Activated naive CD4-positive, alpha-beta T cell treated with anti-CD3 and anti-CD28 coated beads, Interleukin-2, amount 50 U/mL, for 24 hours (primary cell): Measurements from ENCODE around the gene H2BK1.

Experiments used
- H3K27ac Mint-ChIP-seq: one replicate; pipeline ENCODE4 v1.8.0; 2021; ENCODE audit warnings: mild to moderate bottlenecking, mixed read lengths
- H3K27me3 Mint-ChIP-seq: one replicate; pipeline ENCODE4 v1.8.0; 2021; ENCODE audit warnings: mixed read lengths
- H3K36me3 Mint-ChIP-seq: one replicate; pipeline ENCODE4 v1.8.0; 2021; ENCODE audit warnings: mixed read lengths
- H3K4me1 Mint-ChIP-seq: one replicate; pipeline ENCODE4 v1.8.0; 2021; ENCODE audit warnings: mixed read lengths
- H3K4me3 Mint-ChIP-seq: one replicate; pipeline ENCODE4 v1.8.0; 2021; ENCODE audit warnings: mild to moderate bottlenecking, mixed read lengths
- H3K9me3 Mint-ChIP-seq: one replicate; pipeline ENCODE4 v1.8.0; 2021; ENCODE audit warnings: mixed read lengths

The H2BK1 gene

DNA sequence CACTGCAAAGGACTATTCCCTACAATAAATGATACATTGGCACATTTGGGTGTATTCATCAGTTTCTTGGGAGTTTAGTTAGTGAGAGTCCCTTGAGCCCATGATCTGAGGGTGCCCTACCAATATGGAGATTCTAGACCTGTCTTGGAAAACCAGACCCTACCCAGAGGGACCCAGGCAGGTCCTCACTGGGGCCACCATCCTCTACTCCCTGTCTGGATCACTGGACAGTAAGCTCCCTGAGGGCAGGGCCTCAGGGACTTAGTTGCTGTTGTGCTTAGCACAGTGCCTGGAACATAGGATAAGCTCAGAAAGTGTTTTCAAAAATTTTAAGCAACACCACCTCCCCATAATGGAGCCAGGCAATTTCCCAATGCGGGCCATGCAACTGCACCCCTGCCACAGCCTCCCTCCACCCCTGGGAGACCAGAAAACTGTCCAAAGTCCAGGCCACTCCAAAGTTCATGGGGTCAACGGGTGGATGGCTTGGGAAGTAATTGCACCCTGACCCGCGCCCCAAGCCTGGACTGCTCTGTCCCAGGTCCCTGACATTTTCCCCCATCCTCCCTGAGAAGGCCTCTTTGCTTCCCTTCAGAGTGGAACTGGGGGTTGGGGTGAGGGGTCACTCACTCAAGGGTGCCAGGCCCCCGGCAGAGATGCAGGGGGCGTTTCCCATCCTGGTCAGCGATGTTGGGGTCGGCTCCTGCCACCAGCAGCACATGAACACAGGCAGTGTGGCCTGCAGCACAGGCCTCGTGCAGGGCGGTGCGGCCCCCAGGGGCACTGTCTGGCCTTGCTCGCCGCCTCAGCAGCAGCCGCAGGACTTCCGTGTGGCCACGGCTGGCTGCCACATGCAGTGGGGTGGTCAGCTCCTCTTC lies 24.3 kb downstream of the H2BK1 start:
- Mint-ChIP-seq H3K36me3 (no peaks in the 10 kb centered on the region), H3K4me3 (no peak overlapping the region), H3K27ac (no peak overlapping the region), H3K27me3 (peaks cover 2% of the 10 kb centered on the region), H3K9me3 (no peaks in the 10 kb centered on the region), H3K4me1 (no peaks in the 10 kb centered on the region)

DNA sequence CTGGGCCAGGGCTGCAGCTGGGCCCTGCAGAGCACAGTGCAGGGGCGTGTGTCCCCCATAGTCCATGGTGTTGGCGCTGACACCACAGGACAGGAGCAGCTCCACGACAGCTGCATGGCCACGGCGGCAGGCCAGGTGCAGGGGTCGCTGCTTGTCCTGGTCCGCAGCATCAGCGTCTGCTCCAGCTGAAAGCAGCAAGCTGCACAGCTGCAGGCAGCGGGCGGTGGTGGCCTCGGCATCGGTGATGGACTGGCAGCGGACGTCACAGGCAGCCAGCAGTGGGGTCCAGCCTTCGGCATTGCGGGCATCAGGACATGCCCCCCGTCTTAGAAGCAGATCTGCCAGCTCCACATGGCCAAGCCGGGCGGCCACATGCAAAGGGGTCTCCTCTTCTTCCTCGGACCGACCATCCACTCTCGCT lies 29.3 kb downstream of the H2BK1 start:
- Mint-ChIP-seq H3K4me3 (no peak overlapping the region), H3K9me3 (no peaks in the 10 kb centered on the region), H3K36me3 (no peaks in the 10 kb centered on the region), H3K4me1 (no peaks in the 10 kb centered on the region), H3K27me3 (peaks cover 1% of the 10 kb centered on the region), H3K27ac (no peak overlapping the region)

DNA sequence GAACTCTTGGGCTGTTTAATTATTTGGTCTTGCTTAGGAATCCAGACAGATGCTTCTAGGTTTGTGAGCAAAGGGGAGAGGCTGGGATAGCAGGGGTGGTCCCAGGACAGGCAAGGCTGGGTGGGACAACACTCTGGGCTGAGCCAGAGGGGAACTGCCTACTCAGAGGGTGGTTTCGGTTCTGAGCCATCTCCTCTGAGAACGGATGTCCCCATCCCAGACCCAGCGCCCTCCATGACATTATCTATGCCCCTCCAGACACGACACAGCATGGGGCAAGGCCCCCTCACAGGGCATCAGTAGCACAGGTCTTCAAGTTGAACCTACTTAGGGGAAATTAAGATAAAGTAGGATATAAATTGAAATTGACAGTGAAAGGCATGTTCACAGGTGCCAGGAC lies 30.3 kb downstream of the H2BK1 start:
- peaks cover 1% of the 10 kb centered on the region for H3K27me3 Mint-ChIP-seq
- no peaks in the 10 kb centered on the region for H3K4me1 Mint-ChIP-seq
- no peaks in the 10 kb centered on the region for H3K9me3 Mint-ChIP-seq
- H3K4me3 Mint-ChIP-seq = no peak overlapping the region
- no peaks in the 10 kb centered on the region for H3K36me3 Mint-ChIP-seq
- H3K27ac Mint-ChIP-seq = no peak overlapping the region

DNA sequence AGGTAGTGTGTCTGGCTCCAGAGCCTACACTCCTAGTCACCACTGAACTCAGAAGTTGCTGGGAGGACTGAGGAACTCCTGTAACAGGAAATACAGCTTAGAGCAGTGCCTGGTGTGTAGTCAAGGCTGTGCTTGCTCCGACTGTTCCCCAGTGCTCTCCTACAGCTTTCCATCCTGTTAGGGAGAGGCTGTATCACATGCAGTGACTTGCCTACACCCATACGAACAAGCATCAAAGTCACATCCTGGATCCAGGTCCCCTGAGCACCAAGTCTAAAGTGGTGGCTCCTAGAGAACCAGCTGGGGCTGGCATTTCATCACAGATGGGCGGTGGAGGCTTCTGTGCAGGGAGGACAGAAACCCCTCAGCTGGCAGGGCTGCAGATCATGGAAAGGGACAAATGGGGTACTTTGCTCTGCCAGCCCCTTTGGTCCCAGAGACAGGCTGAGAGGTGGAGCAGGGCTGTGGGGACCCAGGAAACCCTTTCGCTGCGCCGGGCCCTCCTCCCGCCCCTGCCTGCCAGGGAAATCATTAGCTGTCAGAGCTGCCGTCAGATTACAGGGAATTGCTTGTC lies 30.9 kb downstream of the H2BK1 start:
- Mint-ChIP-seq H3K4me3 (no peak overlapping the region), H3K4me1 (no peaks in the 10 kb centered on the region), H3K36me3 (no peaks in the 10 kb centered on the region), H3K9me3 (no peaks in the 10 kb centered on the region), H3K27me3 (peaks cover 1% of the 10 kb centered on the region), H3K27ac (no peak overlapping the region)

DNA sequence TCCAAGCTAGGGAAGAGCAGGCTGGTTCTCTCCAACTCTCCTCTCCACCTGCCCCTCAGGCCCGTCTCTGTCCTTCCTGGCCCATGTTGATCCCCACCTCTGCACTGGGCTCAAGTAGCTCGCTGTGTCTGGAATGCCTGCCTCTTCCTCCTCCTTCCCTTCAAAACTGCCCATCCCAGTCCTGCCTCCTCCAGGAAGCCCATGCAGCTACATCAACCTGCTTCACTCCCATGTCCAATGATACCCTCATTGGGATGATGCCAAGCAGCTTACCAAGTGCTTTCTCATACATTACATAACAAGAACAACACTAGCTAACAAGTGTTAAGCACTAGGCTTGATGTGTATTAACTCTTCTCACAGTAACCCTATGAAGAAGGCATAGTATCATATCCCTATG lies 31.5 kb downstream of the H2BK1 start:
- no peaks in the 10 kb centered on the region for H3K36me3 Mint-ChIP-seq
- H3K27me3 Mint-ChIP-seq = peaks cover 1% of the 10 kb centered on the region
- H3K4me1 Mint-ChIP-seq = no peaks in the 10 kb centered on the region
- no peak overlapping the region for H3K4me3 Mint-ChIP-seq
- no peaks in the 10 kb centered on the region for H3K9me3 Mint-ChIP-seq
- no peak overlapping the region for H3K27ac Mint-ChIP-seq

DNA sequence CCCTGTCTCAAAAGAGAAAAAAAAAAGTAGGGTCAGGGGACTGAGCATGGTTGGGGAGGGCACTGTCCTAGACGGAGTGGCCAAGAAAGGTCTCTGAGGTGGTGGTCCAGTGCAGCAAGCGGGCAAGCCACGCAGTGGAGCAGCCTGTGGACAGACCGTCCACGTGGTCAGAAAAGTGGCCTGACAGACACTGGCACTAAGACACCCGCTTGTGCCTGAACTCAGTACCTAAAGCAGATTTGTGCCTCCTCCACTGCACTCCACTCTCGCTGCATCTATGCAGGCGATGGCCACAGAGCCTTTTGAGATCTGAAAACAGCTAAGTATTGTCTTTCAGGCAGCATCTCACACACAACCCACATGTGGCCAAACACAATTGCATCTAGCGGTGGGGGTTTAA lies 32.1 kb downstream of the H2BK1 start:
- Mint-ChIP-seq H3K9me3 (no peaks in the 10 kb centered on the region), H3K27me3 (peaks cover 6% of the 10 kb centered on the region), H3K27ac (no peak overlapping the region)

DNA sequence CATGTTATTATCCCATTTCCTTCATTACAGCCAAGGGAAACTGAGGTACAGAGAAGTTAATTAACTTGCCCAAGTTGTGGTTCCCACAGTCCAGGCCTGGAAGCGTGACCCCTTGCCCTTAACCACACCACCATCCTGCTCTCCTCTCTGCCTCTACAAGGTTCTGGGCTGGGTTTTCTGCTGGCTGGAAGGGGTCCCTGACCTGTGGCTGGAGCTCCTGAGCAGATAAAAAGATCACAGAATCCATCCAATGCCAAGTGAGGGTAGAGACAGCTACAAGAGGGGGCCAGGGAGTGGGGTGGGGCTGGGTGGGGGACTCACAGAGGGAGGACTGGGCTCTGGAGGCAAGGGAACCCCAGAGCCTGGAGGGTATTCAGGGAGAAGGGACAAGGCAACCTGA lies 33.0 kb downstream of the H2BK1 start:
- Mint-ChIP-seq H3K36me3 (no peaks in the 10 kb centered on the region), H3K27ac (no peak overlapping the region), H3K9me3 (no peaks in the 10 kb centered on the region), H3K4me3 (no peak overlapping the region), H3K4me1 (peaks cover 7% of the 10 kb centered on the region), H3K27me3 (peaks cover 13% of the 10 kb centered on the region)

More for the DNA sequence above, 32.1 kb downstream of the H2BK1 start:
- H3K4me1 Mint-ChIP-seq = no peaks in the 10 kb centered on the region
- H3K4me3 Mint-ChIP-seq = no peak overlapping the region
- no peaks in the 10 kb centered on the region for H3K36me3 Mint-ChIP-seq

DNA sequence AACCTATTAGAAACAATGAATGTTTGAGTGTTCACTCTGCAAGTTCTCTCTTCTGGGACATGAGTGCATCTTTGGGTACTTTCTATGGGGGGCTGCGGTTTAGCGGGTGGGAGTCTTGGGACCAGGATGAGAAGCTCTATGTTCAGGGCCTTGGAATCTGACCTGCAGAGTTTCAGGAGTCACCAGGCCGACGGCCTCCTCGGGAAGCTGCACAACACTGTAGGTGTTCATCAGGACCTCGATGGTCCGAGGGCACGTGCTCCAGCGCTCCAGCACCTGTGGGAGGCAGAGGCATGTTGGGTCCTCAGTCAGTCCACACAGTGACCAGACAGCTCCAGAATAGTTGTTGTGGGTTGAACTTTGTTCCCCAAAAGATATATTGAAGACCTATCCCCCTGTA lies 33.9 kb downstream of the H2BK1 start:
- Mint-ChIP-seq H3K27ac (no peak overlapping the region), H3K27me3 (peaks cover 14% of the 10 kb centered on the region), H3K4me1 (peaks cover 9% of the 10 kb centered on the region), H3K4me3 (no peak overlapping the region), H3K9me3 (no peaks in the 10 kb centered on the region), H3K36me3 (no peaks in the 10 kb centered on the region)

DNA sequence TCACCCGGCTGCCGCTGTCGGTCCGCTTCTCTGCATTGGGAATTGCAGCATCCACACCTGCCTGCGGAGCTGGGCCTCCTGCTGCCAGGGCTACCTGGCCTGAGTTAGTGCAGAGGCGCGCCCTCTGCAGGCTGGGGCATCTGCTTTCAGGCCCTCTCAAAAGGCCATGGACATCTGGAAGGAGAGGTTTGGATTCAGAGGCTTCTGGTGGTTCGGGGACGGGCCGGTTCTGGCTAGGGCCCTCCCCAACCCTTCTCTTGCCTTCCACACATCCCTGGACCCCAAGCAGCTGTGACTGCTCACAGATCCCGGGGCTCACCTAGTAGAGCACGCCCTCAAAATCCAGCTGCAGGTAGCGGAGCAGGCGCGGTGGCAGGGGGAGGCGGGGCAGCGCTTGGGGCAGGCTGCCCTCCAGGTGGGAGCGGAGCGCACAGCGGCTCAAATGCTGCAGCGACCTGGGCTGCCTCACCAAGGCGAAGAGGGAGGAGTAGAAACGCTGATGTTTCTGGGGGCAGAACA lies 34.4 kb downstream of the H2BK1 start:
- no peak overlapping the region for H3K27ac Mint-ChIP-seq
- peaks cover 14% of the 10 kb centered on the region for H3K27me3 Mint-ChIP-seq

DNA sequence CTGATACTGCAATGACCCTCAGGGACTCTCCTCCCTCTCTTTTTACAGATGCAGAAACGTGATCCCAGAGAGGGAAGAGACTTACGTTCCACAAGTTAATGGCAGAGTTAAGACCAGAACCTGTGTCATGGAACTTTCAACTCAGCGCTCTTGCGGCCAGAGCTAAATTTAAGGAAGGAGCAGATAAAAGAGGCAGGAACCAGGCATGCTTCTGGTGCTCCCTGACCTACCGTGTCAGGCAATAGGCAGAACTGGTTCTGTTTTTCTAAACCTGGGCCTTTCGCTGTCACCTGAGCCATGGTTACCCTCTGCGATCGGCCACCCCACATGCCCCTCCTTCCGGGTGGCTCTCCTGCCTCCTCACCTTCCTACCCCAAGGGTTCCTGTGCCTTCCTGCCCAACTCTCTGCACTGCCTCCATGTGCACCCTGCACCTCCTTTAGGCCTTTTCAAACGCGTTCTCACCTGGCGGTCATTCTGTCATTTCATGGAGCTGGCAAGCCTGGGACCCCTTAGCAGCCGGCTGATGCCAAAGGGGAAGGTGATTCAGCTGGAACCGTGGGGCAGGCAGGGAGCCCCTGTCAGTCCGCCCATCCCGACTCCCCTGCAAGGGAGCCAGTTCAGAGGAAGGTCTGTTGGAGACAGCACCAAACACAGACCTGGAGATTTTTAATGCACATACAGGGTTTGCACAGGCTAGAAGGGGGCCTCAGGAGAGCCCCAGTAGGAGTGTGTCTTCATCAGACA lies 35.1 kb downstream of the H2BK1 start:
- H3K27me3 Mint-ChIP-seq = peaks cover 14% of the 10 kb centered on the region

More for the DNA sequence above, 34.4 kb downstream of the H2BK1 start:
- no peak overlapping the region for H3K4me3 Mint-ChIP-seq
- peaks cover 9% of the 10 kb centered on the region for H3K4me1 Mint-ChIP-seq
- H3K36me3 Mint-ChIP-seq = no peaks in the 10 kb centered on the region
- no peaks in the 10 kb centered on the region for H3K9me3 Mint-ChIP-seq

DNA sequence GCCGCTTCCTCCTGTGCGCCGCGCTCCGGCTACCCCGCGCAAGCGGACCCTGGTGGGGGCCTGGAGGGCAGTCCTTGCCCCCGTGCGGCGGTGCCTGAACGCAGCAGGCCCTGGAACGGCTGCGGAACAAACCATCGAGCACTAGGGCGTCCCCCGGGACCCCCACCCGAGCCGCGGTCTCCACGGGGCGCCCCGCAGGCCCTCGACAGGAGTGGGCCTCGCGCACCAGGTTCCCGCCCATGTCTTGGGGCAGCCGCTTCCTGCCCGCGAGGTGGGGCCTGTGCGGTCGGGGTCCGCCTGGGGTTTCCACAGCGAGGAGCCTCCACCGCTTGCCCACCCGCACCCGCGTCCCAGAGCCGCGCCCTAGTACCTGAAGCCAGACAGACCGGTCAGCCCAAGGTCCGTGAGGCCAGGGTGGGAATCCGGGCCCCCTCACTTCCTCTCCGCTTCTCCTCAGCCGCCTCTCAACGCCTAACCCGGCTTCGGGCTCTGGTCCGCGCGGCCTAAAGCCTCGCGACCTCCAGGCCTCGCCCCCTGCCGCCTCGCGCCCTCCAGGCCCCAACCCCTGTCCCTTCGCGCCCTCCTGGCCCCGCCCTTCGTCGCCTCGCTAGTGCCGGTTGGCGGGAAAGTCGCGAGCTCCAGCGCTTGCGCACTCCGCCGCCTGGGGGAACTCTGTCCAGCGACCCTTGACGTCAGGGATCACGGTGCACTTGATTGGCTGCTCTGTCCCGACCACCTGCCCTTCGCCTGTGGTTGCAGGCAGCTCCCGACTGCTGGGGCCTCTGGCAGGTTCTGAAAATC lies 35.8 kb downstream of the H2BK1 start:
- Mint-ChIP-seq H3K27me3 (peaks cover 21% of the 10 kb centered on the region), H3K9me3 (no peaks in the 10 kb centered on the region), H3K27ac (no peak overlapping the region), H3K4me3 (no peak overlapping the region), H3K4me1 (peaks cover 9% of the 10 kb centered on the region), H3K36me3 (no peaks in the 10 kb centered on the region)

More for the DNA sequence above, 35.1 kb downstream of the H2BK1 start:
- Mint-ChIP-seq H3K9me3 (no peaks in the 10 kb centered on the region), H3K27ac (no peak overlapping the region), H3K4me3 (no peak overlapping the region), H3K4me1 (peaks cover 9% of the 10 kb centered on the region), H3K36me3 (no peaks in the 10 kb centered on the region)

DNA sequence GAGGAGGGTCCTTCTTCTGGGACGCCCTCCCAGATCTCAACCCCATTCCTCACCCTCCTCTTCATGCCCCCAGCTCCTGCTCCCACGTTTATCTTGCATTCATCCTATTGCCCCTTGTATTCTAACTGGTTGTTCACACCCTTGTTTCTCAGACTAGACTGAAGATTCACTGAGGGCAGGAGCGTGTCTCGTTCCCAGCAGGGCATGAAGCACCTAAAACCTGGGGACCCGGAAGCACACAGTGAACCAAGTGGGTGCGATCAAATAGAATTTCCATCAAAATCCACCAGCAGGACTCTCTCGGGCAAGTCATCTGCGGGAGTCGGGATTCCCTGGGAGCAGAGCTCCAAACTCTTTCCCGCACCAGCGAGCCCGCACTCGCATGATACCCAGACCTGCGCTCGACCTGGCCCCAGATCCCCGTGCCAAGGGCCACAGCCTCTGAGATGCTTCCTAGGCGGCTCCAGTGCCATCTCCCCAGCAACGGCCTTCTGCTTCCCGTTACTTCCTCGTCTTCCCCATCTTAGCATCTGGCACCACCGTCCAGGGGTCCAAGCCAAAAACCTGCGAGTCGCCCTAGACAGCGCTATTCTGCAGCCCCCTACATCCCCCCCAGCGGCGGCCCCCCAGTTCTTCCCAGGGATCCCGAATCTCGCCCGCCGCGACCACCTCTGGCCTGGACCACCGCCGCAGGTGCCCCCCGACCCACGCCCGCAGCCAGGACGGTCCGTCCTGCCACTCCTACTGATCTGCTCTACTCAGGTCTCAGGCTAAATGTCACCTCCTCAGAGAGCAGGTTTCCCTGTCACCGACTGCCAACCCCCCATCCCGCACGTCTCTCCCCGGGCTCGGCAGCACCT lies 36.7 kb downstream of the H2BK1 start:
- H3K4me3 Mint-ChIP-seq = no peak overlapping the region
- H3K9me3 Mint-ChIP-seq = no peaks in the 10 kb centered on the region
- no peaks in the 10 kb centered on the region for H3K36me3 Mint-ChIP-seq

DNA sequence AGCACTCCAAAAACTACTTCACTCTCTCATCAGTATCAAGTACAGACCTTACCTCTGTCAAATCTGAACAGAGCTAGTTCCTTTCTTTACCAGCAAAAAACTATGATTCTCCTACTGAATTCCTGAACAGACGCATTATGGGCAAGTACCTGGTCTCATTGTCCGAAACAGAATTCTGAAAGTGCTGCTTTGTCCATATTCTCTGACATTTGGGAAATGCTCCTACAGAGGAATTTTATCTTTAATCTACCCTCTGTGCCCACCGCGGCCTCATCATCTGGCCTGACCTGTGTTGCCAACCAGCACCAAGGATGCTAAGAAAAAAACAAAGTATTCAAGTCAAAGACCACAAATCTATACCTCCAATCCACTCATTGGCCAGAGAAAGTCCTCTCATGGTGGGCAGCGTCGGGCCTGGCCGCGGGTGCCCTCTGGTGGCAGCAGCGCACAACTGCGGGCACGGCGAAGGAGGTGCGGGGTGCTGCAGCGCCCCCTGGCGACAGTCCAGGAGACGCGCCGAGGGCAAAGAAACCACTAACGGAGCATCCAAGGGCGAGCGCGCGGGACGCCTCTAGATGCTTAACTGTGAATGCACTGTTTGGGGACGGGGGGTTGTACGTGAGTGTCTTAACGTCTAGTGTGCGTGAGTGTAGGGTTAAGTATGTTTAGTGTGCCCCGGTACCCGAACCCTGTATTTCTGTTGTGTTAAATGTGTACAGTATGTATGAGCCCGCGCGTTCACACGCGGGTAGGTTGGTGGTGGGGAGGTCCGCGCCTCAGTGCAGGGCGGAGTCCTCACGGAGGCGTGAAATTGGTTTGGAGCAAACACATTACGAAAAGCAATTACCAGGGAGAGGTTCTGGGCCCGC lies 37.8 kb downstream of the H2BK1 start:
- Mint-ChIP-seq H3K36me3 (no peaks in the 10 kb centered on the region), H3K27ac (no peak overlapping the region), H3K27me3 (peaks cover 32% of the 10 kb centered on the region), H3K4me3 (no peak overlapping the region), H3K9me3 (no peaks in the 10 kb centered on the region), H3K4me1 (peaks cover 15% of the 10 kb centered on the region)

More for the DNA sequence above, 36.7 kb downstream of the H2BK1 start:
- peak overlapping the region; percentile 48 for H3K27ac Mint-ChIP-seq
- H3K4me1 Mint-ChIP-seq = peaks cover 11% of the 10 kb centered on the region
- peaks cover 28% of the 10 kb centered on the region for H3K27me3 Mint-ChIP-seq

DNA sequence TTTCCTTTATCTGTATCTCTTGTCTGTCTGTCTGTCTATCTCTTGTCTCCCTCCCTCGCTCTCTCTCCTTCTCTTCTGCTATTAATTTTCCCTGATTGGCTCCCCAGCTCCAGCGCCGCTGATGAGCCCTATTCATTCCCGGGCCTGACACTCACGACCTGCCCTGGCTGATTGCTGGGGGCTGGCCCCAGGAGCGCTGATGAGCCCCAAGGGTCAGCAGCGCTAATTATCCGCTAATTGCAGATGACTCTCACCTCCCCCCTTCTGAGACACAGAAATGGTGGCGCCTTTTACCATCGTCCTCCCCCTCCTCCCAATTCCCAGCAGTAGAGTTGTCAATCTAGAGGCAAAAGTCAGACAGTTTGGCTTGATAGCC lies 41.5 kb downstream of the H2BK1 start:
- Mint-ChIP-seq H3K27me3 (peaks cover 38% of the 10 kb centered on the region), H3K9me3 (no peaks in the 10 kb centered on the region), H3K4me3 (peak overlapping the region; percentile 70), H3K27ac (no peak overlapping the region), H3K4me1 (peaks cover 18% of the 10 kb centered on the region), H3K36me3 (no peaks in the 10 kb centered on the region)
